Measurements from ENCODE around the gene PRAME.
"Not testable (repeated sequence)": the region's sequence is repeated elsewhere in the genome, so short reads cannot be mapped to it uniquely, and the experiment has no call there.

Gene PRAME

GRCh38 chr22:22588485-22589164 is 29.6 kb upstream of the PRAME start:
- no peak overlapping the region for H3K4me3 ChIP-seq (replicated peaks; ENCODE audit: low read depth, low read length)
- no peak for TF ChIP-seq CTCF (IDR thresholded peaks at IDR 0.05; ENCODE audit: low read depth, low read length, missing control alignments)
- DNase-seq (ENCODE audit: extremely low read depth, low read depth): no peak

GRCh38 chr22:22587577-22588188 is 28.6 kb upstream of the PRAME start:
- DNase-seq (ENCODE audit: extremely low read depth, low read depth): no peak
- H3K4me3 ChIP-seq (replicated peaks; ENCODE audit: low read depth, low read length): no peak overlapping the region
- no peak for TF ChIP-seq CTCF (IDR thresholded peaks at IDR 0.05; ENCODE audit: low read depth, low read length, missing control alignments)

GRCh38 chr22:22584722-22585121 is 25.7 kb upstream of the PRAME start:
- no peak for DNase-seq (ENCODE audit: extremely low read depth, low read depth)
- H3K4me3 ChIP-seq (replicated peaks; ENCODE audit: low read depth, low read length): no peak overlapping the region
- no peak for TF ChIP-seq CTCF (IDR thresholded peaks at IDR 0.05; ENCODE audit: low read depth, low read length, missing control alignments)

GRCh38 chr22:22583030-22583429 is 24.0 kb upstream of the PRAME start:
- DNase-seq (ENCODE audit: extremely low read depth, low read depth): no peak
- no peak for TF ChIP-seq CTCF (IDR thresholded peaks at IDR 0.05; ENCODE audit: low read depth, low read length, missing control alignments)

GRCh38 chr22:22581524-22581923 is 22.5 kb upstream of the PRAME start:
- DNase-seq (ENCODE audit: extremely low read depth, low read depth); H3K4me3 ChIP-seq (replicated peaks; ENCODE audit: low read depth, low read length): not testable (repeated sequence)

More at GRCh38 chr22:22583030-22583429, 24.0 kb upstream of the PRAME start:
- no peak overlapping the region for H3K4me3 ChIP-seq (replicated peaks; ENCODE audit: low read depth, low read length)

- no peak for DNase-seq (ENCODE audit: extremely low read depth, low read depth)
- H3K4me3 ChIP-seq (replicated peaks; ENCODE audit: low read depth, low read length): no peak overlapping the region
- TF ChIP-seq CTCF (IDR thresholded peaks at IDR 0.05; ENCODE audit: low read depth, low read length, missing control alignments): no peak
These were observed 21.0 kb upstream of the PRAME start for GRCh38 chr22:22579869-22580604.

GRCh38 chr22:22578702-22579424 is 19.8 kb upstream of the PRAME start:
- no peak for TF ChIP-seq CTCF (IDR thresholded peaks at IDR 0.05; ENCODE audit: low read depth, low read length, missing control alignments)
- DNase-seq (ENCODE audit: extremely low read depth, low read depth): no peak
- H3K4me3 ChIP-seq (replicated peaks; ENCODE audit: low read depth, low read length): no peak overlapping the region

Data from HFF-Myc (cell line).